GM19240 (cell line): Measurements from ENCODE around the gene URGCP.

Experiments used
- DNase-seq: peaks from one replicate; pipeline ENCODE4 v3.0.0; 2011; ENCODE audit warnings: low spot score; ENCODE audit not compliant: insufficient read length

The URGCP gene

DNA sequence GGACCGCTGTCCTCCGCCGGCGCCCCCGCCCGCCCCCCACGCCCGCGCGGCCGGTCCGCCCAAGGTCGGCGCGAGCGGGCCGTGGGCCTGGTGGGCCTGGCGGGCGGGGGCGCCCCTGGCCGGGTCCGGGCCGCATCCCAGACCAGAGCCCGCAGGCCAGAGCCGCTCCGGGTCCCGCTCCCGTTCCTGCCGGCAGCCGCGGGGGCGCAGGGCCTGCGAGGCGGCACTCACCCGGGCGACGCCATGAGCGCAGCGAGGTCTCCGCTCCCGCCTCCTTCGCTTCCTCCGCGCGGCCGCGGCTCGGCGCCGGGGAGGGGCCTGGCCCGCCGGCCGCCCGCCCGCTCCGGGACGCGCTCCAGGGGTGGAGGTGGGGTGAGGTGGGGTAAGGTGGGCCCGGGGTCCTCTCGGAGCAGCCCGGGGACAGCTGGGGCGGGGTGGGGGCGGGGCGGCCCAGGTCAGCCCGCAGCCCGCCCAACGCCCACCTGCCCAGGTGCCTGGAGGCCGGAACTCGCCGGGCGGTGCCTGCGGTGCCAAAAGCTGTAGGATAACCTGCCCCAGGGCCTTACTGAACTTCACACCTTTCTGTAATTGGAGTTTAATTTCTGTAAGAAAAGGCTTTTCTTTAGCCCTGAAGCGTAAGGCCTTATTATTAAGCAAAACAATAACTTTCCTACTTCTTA lies at the start of gene URGCP:
TSS of gene URGCP (minus strand) at position 266 of the 680 bp plus-strand sequence. CDS start at position 245, 21 bp downstream.
- peak; percentile 76 for DNase-seq

- no peak for DNase-seq
These were observed 49.6 kb upstream of the URGCP start for GRCh38 chr7:43956027-43956426.

- DNase-seq, result peak; percentile 34
These were observed 48.3 kb upstream of the URGCP start for GRCh38 chr7:43954524-43955228.

GRCh38 chr7:43953071-43953470 lies 46.7 kb upstream of the URGCP start:
- DNase-seq, result no peak

DNA sequence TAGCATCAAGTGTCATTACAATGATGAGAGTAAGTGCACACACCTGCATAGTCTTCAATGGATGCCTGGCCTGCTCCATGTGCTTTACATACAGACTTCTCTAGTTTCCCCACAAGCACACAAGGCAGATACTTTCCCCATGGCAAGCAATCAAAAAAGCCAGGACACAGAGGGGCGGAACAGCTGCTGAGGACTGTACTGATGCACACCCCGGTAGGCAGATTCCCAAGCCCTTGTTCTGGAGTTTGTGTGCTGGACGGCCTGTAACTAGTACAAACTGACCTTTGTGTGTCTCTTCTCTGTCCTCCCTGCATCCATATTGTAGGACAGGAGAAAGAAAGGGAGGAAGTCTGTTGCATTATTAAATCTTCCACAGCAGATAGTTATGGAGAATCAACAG lies 45.6 kb upstream of the URGCP start:
- no peak for DNase-seq

DNA sequence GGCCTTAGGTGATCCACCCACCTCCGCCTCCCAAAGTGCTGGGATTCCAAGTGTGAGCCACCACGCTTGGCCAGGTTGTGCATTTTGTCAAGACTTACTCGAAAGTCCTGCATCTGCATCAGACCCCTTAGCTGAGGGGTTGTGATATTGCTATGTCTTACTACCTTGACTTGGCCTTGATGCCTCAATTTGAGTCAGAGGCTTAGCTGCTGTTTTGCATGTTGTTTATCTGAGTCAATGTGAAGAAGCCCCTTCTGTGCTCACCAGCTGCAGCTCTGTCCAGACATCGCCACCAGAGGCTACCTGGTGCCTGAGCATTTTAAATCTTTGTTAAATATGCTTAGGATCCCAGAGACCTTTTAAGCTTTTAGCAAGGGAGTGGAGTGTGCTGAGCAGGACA lies 37.9 kb upstream of the URGCP start:
- DNase-seq, result no peak

GRCh38 chr7:43943417-43944187 lies 37.2 kb upstream of the URGCP start:
- DNase-seq, result no peak

DNA sequence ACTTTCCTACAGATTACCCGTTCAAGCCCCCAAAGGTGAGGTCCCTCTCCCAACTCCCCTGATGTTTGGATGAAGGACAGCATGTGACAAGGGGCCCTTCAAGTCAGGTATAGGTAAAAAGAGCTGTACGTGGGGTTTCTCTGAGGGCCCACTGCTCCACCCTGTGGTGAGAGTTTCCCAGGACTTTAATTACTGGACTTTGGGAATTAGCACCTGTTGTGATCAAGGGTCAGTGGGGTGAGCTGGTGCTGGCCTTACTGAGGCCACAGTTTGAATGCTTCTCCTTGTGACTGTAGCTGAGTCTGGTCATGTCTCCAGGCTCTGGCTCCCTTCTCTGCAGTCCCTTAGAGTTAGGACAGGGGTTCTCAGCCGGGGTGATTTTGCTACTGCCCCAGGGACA lies 36.6 kb upstream of the URGCP start:
- no peak for DNase-seq

GRCh38 chr7:43942250-43942649 lies 35.9 kb upstream of the URGCP start:
- no peak for DNase-seq

DNA sequence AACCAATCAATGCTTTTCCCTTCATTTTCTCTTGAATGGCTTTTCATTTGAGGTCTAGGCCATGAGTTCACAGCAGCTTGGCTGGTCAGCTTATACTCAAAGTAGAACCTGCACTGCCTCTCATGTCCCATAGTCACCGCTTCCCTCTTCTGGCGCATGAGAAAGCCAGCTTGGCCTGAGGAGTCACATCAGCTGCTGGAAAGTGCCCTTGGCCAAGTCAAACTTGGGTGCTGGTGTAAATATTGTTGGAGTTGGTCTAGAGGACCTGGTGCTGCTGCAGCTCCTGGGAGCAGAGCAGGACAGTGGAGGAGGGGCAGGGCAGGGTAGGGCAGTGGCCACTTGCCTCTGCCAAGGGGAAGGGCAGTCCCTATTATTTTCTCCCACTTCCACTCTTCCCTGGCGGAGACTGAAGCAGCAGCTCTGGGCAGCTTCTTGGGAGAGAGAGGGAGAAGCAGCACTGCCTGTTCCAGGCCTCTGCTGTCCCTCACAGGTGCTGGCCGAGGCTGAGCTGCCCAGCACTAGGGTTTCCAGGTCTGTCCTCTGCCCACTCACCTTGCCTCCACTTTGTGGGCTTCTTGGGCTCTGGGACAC lies 32.6 kb upstream of the URGCP start:
- no peak for DNase-seq

DNA sequence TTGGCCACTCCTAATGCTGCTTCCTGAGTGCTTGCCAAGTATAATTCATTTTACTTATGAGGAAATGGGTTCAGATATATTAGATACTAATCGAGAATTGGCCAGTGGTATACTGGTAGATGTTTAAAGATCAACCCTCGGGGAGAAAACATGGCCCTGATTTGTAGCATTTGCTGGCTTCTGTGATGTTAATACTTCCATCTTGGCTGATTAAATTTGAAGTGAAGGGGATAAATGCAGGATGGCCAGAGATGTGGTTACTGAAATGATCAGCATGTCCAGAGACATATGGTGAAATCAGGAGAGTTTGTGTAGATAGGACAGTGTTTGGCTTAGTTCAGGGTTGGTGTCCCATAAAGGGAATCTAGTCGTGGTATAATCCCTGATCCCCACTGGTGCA lies 31.0 kb upstream of the URGCP start:
- no peak for DNase-seq

- no peak for DNase-seq
These were observed 27.6 kb upstream of the URGCP start for GRCh38 chr7:43933902-43934560.

DNA sequence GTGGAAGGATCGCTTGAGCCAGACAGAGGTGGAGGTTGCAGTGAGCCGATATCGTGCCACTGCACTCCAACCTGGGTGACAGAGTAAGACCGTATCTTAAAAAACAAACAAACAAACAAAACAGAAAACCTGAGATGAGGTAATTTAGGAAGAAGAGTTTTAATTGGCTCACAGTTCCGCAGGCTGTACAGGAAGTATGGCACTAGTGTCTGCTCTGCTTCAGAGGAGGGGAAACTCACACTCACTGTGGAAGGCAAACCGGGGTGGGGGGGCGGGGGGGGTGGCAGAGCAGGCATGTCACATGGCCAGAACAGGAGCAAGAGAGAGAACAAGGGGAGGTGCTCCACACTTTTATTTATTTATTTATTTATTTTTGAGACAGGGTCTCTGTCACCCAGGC lies 24.9 kb upstream of the URGCP start:
- DNase-seq, result no peak

DNA sequence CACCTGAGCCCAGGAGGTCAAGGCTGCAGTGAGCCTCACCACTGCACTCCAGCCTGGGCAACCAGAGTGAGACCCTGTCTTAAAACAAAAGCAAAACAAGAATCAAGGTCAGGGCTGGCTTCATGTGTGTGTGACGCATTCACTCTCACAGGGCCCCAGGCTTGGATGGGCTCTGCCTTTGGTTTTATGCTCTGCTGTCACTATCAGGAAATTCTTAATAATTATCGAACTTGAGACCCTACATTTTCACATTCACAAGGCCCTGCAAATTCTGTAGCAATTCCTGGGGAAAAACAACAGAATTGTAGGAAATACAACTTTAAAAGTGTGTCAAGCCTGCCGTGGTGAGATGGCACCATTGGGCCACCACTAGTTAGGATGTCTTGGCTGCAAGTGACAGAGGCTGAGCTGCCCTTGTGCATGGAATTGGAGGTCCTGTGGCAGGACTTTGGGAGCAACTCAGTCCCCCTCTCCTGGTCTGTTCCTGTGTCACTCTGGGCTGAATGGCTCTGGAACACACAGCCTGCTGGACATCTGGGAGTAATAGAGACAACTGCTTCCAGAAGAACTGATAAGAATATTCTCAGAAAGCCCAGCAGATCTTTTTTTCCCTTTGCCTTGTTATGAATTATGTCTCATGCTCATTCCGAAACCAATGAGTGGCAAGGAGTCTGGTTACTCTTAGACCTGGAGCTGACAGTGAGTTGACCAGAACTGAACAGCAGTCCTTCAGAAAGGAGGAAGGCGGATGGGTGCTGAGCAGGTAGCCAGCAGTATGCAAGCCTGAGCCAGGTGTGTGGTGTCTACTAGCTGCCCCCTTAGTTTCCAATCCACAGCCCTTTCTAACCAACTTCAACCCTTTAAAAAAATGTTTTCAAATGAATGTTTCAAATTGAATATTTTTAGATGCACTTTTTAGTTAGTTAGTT lies 23.4 kb upstream of the URGCP start:
- DNase-seq, result no peak

DNA sequence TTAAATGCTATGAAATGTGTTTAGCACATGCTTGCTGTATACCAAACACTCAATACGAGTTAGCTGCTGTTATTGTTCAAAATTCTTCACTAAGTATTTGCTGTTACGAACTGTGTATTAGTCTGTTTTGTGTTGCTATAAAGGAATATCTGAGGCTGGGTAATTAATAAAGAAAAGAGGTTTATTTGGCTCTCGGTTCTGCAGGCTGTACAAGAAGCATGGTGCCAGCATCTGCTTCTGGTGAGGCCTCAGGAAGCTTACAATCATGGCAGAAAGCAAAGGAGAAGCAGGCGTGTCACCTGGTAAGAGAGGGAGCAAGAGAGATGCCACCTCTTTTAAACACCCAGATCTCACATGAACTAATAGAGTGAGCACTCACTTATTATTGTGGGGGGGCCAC lies 21.4 kb upstream of the URGCP start:
- no peak for DNase-seq

DNA sequence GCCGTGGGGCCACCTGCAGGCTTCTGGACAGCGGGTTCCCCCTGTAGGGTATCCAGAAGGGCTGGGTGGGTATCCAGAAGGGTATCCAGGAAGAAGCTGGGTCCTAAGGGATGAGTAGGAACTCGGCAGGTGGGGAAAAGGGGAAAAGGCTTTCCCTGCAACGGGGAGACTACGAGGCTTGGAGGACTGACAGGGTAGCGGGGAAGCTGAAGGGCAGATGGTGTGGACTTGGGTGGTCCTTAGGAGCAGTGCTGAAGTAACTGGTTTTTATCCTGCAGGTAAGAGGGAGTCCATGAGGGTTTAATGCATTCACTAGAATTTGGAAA lies 20.4 kb upstream of the URGCP start:
- no peak for DNase-seq

DNA sequence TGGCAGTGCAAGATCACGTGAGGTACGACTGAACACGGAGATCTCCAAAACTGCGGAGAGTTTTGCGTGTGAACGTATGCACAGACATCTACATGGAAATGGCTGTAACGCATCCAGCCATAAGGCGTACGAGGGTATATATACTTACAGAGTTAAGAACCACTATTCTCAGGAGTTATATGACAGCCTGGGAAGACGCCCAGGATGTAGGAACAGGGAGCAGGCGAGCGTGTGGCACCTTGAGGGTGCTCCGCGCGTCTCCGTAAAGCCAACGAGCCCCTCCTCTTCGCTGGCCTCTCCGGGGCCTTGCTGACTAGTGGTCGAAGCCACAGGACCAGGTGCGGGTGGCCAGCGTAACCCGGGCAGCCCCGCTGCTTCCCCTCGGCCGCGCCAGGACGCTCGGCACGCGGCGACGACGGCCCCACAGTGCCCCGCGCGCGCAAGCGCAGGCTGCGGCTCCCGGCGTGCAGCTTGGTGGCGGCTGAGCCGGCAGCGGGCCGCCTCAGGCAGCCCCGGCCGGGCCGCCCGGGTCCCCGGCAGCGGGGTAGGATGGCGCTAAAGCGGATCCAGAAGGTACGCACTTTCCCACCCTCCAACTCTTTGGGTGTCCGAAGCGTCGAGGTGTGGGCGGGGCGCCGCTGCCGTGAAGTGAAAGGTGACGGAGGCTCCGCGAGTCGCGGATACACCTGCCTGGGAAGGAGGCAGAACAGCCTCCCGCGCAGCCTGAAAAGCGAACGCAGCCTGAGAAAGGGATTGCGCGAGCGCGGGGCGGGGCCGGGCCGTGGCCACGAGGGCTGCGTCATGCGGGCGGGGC lies 19.8 kb upstream of the URGCP start, which contains the start of gene UBE2D4:
TSS of gene UBE2D4 (plus strand) at position 453 of the 814 bp plus-strand sequence. CDS start at position 550, 97 bp downstream.
- DNase-seq, result peak; percentile 89

DNA sequence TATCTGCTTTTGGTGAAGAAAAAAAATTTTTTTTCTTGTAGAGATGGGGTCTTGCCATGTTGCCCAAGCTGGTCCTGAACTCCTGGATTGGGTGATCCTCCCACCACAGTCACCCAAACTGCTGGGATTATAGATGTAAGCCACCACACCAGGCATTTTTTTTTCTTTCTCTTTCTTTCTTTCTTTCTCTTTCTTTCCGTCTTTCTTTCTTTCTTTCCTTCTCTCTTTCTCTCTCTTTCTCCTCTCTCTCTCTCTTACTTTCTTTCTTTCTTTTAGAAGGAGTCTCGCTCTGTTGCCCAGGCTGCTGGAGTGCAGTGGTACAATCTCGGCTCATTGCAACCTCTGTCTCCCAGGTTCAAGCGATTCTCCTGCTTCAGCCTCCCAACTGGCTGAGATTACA lies 16.3 kb upstream of the URGCP start:
- no peak for DNase-seq

DNA sequence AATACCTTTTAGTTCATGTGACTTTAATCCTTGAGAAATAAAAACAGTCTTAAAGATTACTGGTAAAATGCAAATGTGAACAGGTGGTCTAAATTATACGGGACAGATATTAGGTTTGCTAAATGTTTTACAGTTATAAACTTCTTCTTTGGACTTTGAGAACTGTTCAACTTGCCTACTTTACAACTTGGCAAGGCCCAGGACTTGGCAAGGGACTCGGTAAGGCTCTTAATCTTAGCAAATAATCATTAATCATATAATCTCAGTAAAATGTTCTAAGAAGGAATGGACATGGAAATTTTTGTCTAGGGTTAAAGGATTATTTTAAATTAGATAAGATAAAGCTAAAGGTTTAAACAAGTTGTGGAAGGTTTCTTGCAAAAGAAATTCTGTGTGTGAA lies 15.0 kb upstream of the URGCP start:
- no peak for DNase-seq

DNA sequence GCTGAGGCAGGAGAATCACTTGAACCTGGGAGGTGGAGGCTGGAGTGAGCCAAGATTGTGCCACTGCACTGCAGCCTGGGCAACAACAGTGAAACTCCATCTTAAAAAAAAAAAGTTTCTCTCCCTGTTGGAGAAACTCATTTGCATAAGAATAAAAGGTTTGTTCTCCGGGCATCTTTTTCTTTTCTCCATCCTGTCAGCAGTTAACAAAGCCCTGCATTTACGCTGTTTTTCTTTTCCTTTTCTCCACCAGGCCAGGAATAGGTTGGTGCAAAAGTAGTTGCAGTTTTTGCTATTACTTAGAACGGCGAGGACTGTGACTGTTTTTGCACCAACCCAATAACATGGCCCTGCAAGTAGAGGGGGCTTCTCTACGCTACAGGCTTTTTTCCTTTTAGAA lies 9.5 kb upstream of the URGCP start:
- no peak for DNase-seq
